OCI-LY7 (cell line): ENCODE measurements around the gene DAPK2.

Source experiments
- EZH2phosphoT487 ChIP-seq: fragments of 200-600 bp; sonication (generic); IDR thresholded peaks from 2 replicates; pipeline ENCODE4 v1.6.1; 2018; ENCODE audit warnings: low read depth, borderline replicate concordance, mild to moderate bottlenecking, mixed run types, antibody characterized with exemption, low read length, moderate library complexity, mixed read lengths
- TF ChIP-seq, protein P1 (sequence below): fragments of 200-600 bp; sonication (generic); conservative IDR thresholded peaks from 2 replicates; pipeline ENCODE4 v1.5.1; 2014; ENCODE audit warnings: mild to moderate bottlenecking, antibody characterized with exemption, low read length, moderate library complexity, mixed read lengths

DNA sequence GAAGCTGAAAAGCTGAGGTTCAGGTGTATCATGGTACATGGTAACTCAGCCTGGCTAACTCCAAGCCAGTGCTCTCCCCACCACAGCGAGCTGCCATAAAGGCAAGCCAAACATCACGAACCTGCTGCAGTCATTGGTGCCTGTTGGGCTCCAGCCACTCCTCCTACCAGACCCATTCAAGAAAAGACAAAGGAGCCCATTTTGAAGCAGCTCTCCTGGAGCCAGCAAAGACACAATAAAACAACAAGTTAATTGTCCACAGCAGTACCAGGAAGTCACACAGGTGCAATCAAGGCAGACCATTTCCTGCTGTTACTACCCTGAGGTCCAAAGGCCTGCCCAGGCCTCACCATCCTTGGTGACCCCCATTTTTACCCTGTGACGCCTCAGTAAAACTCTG, 77.6 kb downstream of the DAPK2 start:
- TF ChIP-seq, protein P1, sequence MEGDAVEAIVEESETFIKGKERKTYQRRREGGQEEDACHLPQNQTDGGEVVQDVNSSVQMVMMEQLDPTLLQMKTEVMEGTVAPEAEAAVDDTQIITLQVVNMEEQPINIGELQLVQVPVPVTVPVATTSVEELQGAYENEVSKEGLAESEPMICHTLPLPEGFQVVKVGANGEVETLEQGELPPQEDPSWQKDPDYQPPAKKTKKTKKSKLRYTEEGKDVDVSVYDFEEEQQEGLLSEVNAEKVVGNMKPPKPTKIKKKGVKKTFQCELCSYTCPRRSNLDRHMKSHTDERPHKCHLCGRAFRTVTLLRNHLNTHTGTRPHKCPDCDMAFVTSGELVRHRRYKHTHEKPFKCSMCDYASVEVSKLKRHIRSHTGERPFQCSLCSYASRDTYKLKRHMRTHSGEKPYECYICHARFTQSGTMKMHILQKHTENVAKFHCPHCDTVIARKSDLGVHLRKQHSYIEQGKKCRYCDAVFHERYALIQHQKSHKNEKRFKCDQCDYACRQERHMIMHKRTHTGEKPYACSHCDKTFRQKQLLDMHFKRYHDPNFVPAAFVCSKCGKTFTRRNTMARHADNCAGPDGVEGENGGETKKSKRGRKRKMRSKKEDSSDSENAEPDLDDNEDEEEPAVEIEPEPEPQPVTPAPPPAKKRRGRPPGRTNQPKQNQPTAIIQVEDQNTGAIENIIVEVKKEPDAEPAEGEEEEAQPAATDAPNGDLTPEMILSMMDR, result no peak
- TF ChIP-seq EZH2phosphoT487, result no peak
